Measurements from ENCODE around the gene GRK5.

- no peak for TF ChIP-seq CTCF (IDR thresholded peaks at IDR 0.05)
- no peak for TF ChIP-seq POLR2A (IDR thresholded peaks at IDR 0.05)
These were observed 43.4 kb downstream of the GRK5 start for GRCh38 chr10:119250641-119251314.

Measured in prostate gland (tissue), 2 donors.